Central memory CD8-positive, alpha-beta T cell (primary cell): ENCODE data around the gene F12.
A peak's percentile ranks its signal among the peaks of the same experiment; 100 is the strongest.
"Not testable (repeated sequence)": the region's sequence is repeated elsewhere in the genome, so short reads cannot be mapped to it uniquely, and the experiment has no call there.

Experiments used
- ATAC-seq: fragments of 150-1000 bp; cut with Tn5 transposase; replicated peaks from 2 replicates; pipeline ENCODE4 v1.10.0; 2022; ENCODE audit warnings: mild to moderate bottlenecking, moderate FRiP score, moderate number of reproducible peaks; ENCODE audit not compliant: poor library complexity, severe bottlenecking; ENCODE audit errors: extremely low read depth
- DNase-seq, 2 donors: peaks; one replicate each; pipeline ENCODE4 v3.0.0; 2021; ENCODE audit warnings: low spot score in 2 of 2
- H3K27ac Mint-ChIP-seq: one replicate; pipeline ENCODE4 v1.8.0; 2022; ENCODE audit warnings: low read depth, mild to moderate bottlenecking, moderate library complexity, mixed read lengths
- H3K27me3 Mint-ChIP-seq: one replicate; pipeline ENCODE4 v1.8.0; 2022; ENCODE audit warnings: mixed read lengths
- H3K36me3 Mint-ChIP-seq: one replicate; pipeline ENCODE4 v1.8.0; 2022; ENCODE audit warnings: mild to moderate bottlenecking, moderate library complexity, mixed read lengths; ENCODE audit not compliant: insufficient read depth
- H3K4me1 Mint-ChIP-seq: one replicate; pipeline ENCODE4 v1.8.0; 2022; ENCODE audit warnings: mixed read lengths
- H3K4me3 Mint-ChIP-seq: one replicate; pipeline ENCODE4 v1.8.0; 2022; ENCODE audit warnings: mild to moderate bottlenecking, moderate library complexity, mixed read lengths
- H3K9me3 Mint-ChIP-seq: one replicate; pipeline ENCODE4 v1.8.0; 2022; ENCODE audit warnings: mixed read lengths

Gene F12

DNA sequence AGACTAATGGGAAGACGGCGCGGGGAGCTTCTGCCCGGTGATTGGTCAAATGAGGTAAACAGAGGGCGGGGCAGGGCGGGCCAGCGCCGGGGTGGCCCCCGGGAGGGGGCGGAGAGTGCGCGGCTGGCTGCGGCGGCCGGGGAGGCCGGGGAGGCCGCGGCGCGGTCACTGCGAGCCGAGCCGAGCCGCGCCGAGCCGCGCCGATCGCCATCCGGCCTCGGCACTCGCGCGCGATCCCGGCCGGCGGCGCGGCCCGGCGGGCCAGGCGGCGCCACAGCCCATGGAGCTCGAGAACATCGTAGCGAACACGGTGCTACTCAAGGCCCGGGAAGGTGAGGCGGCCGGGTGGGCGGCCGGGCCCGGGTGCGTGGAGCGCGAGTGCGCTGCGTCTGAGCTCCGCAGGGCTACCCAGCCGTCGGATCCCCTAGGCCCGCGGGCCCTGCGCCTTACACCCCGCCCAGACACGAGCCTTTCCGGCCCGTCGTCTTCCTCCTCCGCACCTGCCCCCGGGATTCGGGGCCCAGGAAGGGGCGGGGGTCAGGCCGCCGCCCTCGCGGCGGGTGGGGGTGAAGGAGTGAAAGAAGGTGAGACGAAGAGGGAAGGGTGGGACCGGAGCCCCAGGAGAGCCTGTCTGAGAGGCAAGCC, 17.3 kb upstream of the F12 start, which contains the start of gene GRK6:
Gene GRK6, plus strand, starts transcription at position 111 of the 645 bp plus-strand sequence. Its CDS starts 170 bp downstream, at position 281.
- H3K9me3 Mint-ChIP-seq = no peaks in the 10 kb centered on the region
- no peaks in the 10 kb centered on the region for H3K27me3 Mint-ChIP-seq
- DNase-seq (peak in 1 of 2 donors; percentile 56), ATAC-seq (peak; percentile 12)
- H3K4me1 Mint-ChIP-seq = peaks cover 55% of the 10 kb centered on the region
- peaks cover 37% of the 10 kb centered on the region for H3K36me3 Mint-ChIP-seq
- peak within 1 kb of the TSS; percentile 93 for H3K27ac Mint-ChIP-seq
- H3K4me3 Mint-ChIP-seq = peak within 1 kb of the TSS; percentile 80

DNA sequence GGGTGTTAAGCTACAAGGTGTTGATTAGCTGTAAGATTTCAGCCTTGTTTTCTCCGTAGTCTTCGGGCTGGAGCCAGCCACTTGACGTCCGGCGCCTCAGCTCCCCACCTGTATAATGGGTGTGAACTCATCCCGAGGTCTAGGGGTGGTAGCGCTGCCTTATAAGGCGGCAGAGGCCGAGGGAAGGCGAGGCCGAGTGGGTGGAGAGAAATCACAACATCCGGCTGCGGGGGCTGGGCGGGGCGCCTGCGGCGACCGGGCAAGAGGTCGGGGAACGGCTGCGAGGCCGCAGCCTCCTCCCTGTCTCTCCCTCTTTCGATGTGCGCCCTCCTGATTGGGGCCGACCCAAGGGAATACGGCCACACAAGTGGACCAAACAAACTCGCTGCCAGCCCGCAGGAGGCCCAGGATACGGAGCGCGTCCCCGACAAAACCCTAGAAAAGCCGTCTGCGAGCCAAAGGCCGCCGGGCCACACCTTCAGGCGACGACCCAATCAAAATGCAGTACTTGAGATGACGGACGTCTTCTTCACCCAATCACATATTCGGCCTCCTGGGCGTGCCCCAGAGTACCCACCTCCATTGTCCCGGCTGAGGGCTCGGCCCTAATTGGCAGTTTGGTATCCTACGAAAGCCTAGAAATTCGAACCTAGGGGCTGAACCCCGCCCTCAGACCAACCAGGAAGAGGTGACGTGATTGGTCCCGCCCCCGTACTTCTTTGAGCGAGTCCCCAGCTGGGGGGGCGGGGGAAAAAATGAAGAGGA, 16.6 kb upstream of the F12 start:
- Mint-ChIP-seq H3K27me3 (no peaks in the 10 kb centered on the region), H3K4me1 (peaks cover 48% of the 10 kb centered on the region), H3K4me3 (peak overlapping the region; percentile 80), H3K9me3 (no peaks in the 10 kb centered on the region), H3K36me3 (peaks cover 30% of the 10 kb centered on the region), H3K27ac (peak overlapping the region; percentile 93)
- DNase-seq (peak; percentile 94 to 100), ATAC-seq (peak; percentile 85)

DNA sequence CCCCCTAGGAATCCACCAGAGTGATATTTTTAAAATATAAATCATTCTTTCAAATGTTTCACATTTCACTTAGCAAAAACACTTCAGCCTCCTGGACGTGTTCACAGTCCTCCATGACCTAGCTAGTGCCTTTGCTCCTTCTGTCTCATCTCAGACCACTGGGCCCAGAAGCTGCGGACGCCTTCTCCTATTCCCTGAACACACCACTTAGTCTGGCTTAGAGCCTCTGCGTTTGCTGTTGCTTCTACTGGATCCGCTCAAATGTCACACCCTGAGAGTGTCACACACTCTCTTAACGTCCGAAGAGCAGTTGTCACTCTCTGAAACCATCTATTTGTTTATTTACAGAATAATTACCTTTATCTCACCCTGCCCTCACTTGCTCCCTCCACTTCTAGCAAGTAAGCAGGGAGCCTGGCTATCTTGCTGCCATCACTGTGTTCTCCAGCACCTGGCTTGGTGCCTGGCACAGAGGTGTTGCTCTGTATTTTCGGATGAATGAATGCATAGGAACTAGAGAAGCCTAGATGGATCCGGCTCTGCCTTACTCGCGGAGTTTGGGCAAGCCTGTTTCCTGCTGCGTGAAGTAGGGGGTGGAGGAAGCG, 15.9 kb upstream of the F12 start:
- Mint-ChIP-seq H3K4me3 (peak overlapping the region; percentile 80), H3K36me3 (peaks cover 23% of the 10 kb centered on the region)
- peak; percentile 24 for ATAC-seq

DNA sequence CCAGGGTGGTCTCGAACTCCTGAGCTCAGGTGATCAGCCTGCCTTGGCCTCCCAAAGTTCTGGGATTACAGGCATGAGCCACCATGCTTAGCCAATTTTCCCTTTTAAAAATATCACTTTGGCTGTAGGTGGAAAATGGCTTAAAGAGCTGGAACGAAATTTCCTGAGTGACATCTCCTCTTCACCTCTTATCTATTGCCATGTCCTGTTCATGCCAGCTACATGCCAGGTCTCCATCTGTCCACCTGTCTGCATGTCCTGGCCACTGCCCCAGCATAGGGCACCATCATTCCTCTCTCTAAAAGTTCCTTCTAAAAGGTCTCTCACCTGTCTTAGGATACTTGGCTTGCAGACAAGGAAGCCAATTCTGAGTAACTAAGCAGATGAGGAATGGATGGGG, 14.3 kb upstream of the F12 start:
- Mint-ChIP-seq H3K4me1 (peaks cover 25% of the 10 kb centered on the region), H3K36me3 (peaks cover 11% of the 10 kb centered on the region), H3K9me3 (no peaks in the 10 kb centered on the region), H3K4me3 (no peak overlapping the region), H3K27me3 (no peaks in the 10 kb centered on the region), H3K27ac (no peak overlapping the region)
- no peak for DNase-seq
- ATAC-seq = no peak

More for the DNA sequence above, 15.9 kb upstream of the F12 start:
- DNase-seq = no peak
- Mint-ChIP-seq H3K9me3 (no peaks in the 10 kb centered on the region), H3K4me1 (peaks cover 41% of the 10 kb centered on the region), H3K27me3 (no peaks in the 10 kb centered on the region), H3K27ac (peak overlapping the region; percentile 93)

DNA sequence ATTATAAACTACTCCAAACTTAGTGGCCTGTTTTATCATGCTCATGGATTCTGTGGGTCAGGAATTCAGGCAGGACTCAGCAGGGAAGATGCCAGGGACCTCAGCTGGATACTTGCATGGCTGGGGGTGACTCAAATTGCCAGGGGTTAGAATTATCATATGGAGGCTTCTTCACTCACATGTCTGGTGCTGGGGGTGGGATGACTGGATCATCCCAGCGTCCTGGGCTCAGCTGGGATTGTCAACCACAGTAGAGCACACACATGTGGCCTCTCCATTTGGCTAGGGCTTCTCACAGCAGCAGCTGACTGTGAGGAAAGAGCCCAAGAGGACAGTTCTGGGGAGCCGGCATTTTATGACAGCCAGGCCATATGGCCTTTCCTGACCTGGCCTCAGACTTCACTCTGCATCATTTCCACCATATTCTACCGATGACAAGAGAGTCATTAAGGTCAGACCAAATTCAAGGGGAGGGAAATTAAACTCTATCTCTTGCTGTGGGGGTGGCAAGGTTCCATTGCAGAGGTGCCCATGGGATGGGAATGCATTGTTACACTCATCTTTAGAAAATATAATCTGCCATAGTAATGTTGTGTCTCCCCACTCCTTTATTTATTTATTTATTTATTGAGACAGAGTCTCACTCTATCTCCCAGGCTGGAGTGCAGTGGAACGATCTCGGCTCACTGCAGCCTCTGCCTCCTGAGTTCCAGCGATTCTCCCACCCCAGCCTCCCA, 11.9 kb upstream of the F12 start:
- ATAC-seq = no peak

DNA sequence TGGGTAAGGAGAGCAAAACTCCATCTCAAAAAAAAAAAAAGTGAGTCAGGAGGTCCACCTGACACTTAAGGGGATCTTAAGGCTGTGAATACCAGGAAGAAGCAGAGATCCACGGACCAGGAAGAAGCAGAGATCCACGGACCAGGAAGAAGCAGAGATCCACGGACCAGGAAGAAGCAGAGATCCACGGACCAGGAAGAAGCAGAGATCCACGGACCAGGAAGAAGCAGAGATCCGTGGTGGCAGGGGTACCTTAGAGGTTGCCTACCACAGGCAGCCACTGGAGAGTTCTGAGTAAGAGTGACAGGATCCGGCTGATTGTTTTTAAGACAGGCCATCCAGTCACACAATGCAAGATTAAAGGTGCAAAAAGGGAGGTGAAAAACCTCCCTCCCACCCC, 11.1 kb upstream of the F12 start:
- not testable (repeated sequence) for H3K9me3 Mint-ChIP-seq, DNase-seq, H3K4me3 Mint-ChIP-seq, ATAC-seq, H3K36me3 Mint-ChIP-seq, H3K27ac Mint-ChIP-seq, H3K27me3 Mint-ChIP-seq
- peaks cover 13% of the 10 kb centered on the region for H3K4me1 Mint-ChIP-seq

More for the DNA sequence above, 11.9 kb upstream of the F12 start:
- H3K4me3 Mint-ChIP-seq = no peak overlapping the region
- H3K36me3 Mint-ChIP-seq = peaks cover 6% of the 10 kb centered on the region
- H3K27me3 Mint-ChIP-seq = no peaks in the 10 kb centered on the region
- peaks cover 16% of the 10 kb centered on the region for H3K4me1 Mint-ChIP-seq
- no peaks in the 10 kb centered on the region for H3K9me3 Mint-ChIP-seq
- no peak overlapping the region for H3K27ac Mint-ChIP-seq
- no peak for DNase-seq

DNA sequence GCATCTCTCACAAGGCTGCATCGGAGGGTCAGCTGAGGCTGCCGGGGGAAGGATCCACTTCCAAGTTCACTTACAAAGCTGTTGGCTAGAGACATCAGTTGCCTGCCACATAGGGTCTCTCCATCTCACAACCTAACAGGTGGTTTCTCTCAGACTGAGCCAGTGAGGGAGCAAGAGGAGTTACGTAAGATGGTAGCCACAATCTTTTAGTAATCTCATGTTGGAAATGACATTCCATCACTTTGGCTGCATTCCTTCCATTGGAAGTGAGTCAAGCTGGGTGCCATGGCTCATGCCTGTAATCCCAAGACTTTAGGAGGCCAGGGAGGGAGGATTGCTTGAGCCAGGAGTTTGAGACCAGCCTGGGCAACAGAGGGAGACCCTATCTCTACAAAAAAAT, 9.7 kb upstream of the F12 start:
- no peak overlapping the region for H3K4me3 Mint-ChIP-seq
- H3K36me3 Mint-ChIP-seq = peaks cover 2% of the 10 kb centered on the region
- no peak overlapping the region for H3K27ac Mint-ChIP-seq
- no peaks in the 10 kb centered on the region for H3K27me3 Mint-ChIP-seq
- peaks cover 7% of the 10 kb centered on the region for H3K4me1 Mint-ChIP-seq
- H3K9me3 Mint-ChIP-seq = no peaks in the 10 kb centered on the region
- no peak for ATAC-seq
- no peak for DNase-seq

DNA sequence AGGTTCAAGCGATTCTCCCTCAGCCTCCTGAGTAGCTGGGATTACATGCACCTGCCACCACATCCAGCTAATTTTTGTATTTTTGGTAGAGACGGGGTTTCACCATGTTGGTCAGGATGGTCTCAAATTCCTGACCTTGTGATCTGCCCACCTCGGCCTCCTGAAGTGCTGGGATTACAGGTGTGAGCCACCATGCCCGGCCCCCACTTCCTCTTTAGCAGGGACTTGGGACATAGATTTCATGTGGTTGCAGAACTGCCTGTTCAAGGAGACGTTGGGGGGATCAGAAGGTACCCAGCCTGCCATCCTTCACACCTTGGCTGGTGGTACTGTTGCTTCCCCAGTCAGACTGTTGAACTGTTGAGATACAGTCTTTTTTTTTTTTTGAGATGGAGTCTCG, 7.7 kb upstream of the F12 start:
- not testable (repeated sequence) for H3K9me3 Mint-ChIP-seq, H3K36me3 Mint-ChIP-seq, H3K27ac Mint-ChIP-seq, H3K4me3 Mint-ChIP-seq, H3K27me3 Mint-ChIP-seq, ATAC-seq, DNase-seq
- H3K4me1 Mint-ChIP-seq = peaks cover 16% of the 10 kb centered on the region

DNA sequence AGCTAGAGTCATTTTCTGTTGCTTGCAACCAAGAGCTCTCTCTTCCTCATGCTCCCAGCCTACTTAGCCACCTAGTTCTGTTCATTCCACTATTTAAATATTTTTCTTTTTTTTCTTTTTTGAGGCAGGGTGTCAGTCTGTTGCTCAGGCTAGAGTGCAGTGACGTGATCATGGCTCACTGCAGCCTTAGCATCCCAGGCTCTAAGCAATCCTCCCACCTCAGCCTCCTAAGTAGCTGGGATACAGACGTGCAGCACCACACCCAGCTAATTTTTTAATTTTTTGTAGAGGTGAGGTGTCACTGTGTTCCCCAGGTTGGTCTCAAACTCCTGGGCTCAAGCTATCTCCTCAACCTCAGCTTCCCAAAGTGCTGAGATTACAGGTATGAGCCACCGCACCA, 5.1 kb upstream of the F12 start:
- Mint-ChIP-seq H3K27me3 (no peaks in the 10 kb centered on the region), H3K9me3 (no peaks in the 10 kb centered on the region), H3K36me3 (peaks cover 11% of the 10 kb centered on the region), H3K27ac (no peak overlapping the region), H3K4me1 (peaks cover 35% of the 10 kb centered on the region), H3K4me3 (no peak overlapping the region)
- no peak for DNase-seq
- no peak for ATAC-seq

DNA sequence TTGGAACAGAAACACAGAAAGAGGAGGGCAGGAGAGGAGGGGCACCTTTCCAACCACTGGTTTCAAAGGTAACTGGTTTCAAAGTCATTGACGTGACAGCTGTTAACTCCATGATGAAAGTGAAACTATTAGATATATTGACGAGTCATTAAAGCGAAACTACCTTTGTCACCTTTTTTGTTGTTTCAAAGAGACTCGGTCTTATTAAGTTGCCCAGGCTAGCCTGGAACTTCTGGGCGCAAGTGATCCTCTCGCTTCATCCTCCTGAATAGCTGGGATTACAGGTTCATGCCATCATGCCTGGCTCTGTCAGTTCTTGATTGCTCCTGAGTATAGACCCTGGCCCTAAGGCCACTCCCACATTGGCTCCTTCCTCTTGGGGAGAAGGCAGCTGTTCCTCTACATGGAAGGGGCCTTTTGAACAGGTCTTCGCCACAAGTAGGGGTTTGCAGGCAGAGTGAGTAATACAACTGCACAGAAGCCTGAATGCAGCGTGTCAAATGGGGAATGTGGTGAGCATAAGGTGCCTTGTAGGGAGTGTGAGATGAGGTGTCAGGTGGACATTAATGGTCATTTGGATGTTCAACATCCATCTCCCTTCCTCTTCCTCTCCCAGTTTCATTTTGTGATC, 3.4 kb upstream of the F12 start:
- Mint-ChIP-seq H3K36me3 (peaks cover 11% of the 10 kb centered on the region), H3K27ac (peak overlapping the region; percentile 82), H3K9me3 (no peaks in the 10 kb centered on the region), H3K4me3 (peak overlapping the region; percentile 76), H3K4me1 (peaks cover 42% of the 10 kb centered on the region), H3K27me3 (no peaks in the 10 kb centered on the region)
- no peak for DNase-seq
- peak; percentile 75 for ATAC-seq

DNA sequence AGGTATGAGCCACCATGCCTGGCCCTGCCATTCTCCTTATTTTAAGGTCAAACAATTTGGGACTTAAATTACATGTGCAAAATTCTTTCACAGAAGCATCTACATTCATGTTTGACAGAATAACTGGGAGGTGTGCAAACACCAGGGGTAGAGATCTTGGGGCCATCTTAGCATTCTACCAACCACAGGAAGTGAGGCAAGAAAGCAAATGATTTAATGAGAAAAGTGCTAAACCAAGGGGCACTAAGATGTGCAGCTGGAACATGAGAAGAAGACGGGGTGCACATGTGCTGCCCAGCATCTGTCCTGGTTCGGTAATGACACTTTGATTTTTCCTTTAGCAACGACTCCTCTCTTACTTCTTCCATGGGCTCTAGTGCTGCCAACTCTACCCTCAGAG, 1.2 kb upstream of the F12 start:
- Mint-ChIP-seq H3K4me1 (peaks cover 47% of the 10 kb centered on the region), H3K4me3 (peak overlapping the region; percentile 27), H3K36me3 (peaks cover 11% of the 10 kb centered on the region), H3K27me3 (no peaks in the 10 kb centered on the region), H3K9me3 (no peaks in the 10 kb centered on the region), H3K27ac (peak overlapping the region; percentile 11)
- peak; percentile 37 for ATAC-seq
- DNase-seq = no peak

DNA sequence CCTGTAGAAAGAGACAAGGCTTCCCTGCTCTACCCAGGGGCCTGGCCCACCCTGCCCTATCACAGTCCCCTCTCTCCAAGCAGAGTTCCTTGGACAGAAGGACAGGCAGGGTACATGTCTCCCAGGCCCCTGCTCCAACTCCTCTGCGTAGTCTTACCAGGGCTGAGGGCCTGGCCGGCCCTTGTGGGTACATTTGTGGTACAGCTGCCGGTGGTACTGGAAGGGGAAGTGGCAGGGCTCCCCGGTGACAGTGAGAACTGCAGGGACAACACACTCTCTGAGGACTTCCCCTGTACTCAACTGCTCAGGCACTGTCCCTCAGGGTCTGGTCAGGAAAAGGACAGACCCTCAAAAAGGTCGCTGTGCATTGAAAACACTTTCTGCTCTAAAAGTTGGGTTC, 3.6 kb downstream of the F12 start:
- no peak overlapping the region for H3K27ac Mint-ChIP-seq
- H3K27me3 Mint-ChIP-seq = no peaks in the 10 kb centered on the region
- peak overlapping the region; percentile 81 for H3K4me3 Mint-ChIP-seq
- peaks cover 42% of the 10 kb centered on the region for H3K4me1 Mint-ChIP-seq
- DNase-seq (no peak), ATAC-seq (no peak)
- H3K9me3 Mint-ChIP-seq = no peaks in the 10 kb centered on the region
- H3K36me3 Mint-ChIP-seq = peaks cover 5% of the 10 kb centered on the region
